Neural crest cell (in vitro differentiated cells): ENCODE data around the gene CCDC7. TPM values are rescaled to one million over a fixed set of nuclear protein-coding genes. Genes with fewer than 3 reads are reported as not detected.

Experiments used
- DNase-seq: peaks from one replicate; pipeline ENCODE4 v3.0.0; 2021; ENCODE audit warnings: low read depth, mixed read lengths, low spot score
- H3K27ac Mint-ChIP-seq: one replicate; pipeline ENCODE4 v1.8.0; 2021; ENCODE audit warnings: mild to moderate bottlenecking, mixed read lengths; ENCODE audit not compliant: unreplicated experiment
- H3K27me3 Mint-ChIP-seq: 2 replicates; pipeline ENCODE4 v1.8.0; 2021; ENCODE audit warnings: low read depth, mild to moderate bottlenecking, mixed read lengths
- H3K36me3 Mint-ChIP-seq: 2 replicates; pipeline ENCODE4 v1.8.0; 2021; ENCODE audit warnings: low read depth, mild to moderate bottlenecking, mixed read lengths
- H3K4me1 Mint-ChIP-seq: 2 replicates; pipeline ENCODE4 v1.8.0; 2021; ENCODE audit warnings: mixed read lengths
- H3K4me3 Mint-ChIP-seq: one replicate; pipeline ENCODE4 v1.8.0; 2021; ENCODE audit warnings: mild to moderate bottlenecking, mixed read lengths
- H3K9me3 Mint-ChIP-seq: 2 replicates; pipeline ENCODE4 v1.8.0; 2021; ENCODE audit warnings: mixed read lengths
- CTCF ChIP-seq: fragments of 200-600 bp; sonication (generic); conservative IDR thresholded peaks from 2 replicates; pipeline ENCODE4 v1.5.0; 2021; ENCODE audit warnings: antibody characterized with exemption, mild to moderate bottlenecking
- total RNA-seq: library from RNA; stranded (reverse); gene quantifications from 2 replicates; pipeline ENCODE4 v1.2.1, GENCODE V29; 2021

Gene CCDC7
- total RNA-seq, 1 donor from 2014 or later, result 5.2 TPM

GRCh38 chr10:32433542-32433941 lies 12.4 kb upstream of the CCDC7 start:
- H3K27me3 Mint-ChIP-seq, result peaks cover 8% of the 10 kb centered on the region
- H3K9me3 Mint-ChIP-seq, result peaks cover 10% of the 10 kb centered on the region
- no peak overlapping the region for H3K27ac Mint-ChIP-seq
- no peak overlapping the region for H3K4me3 Mint-ChIP-seq
- no peaks in the 10 kb centered on the region for H3K36me3 Mint-ChIP-seq
- no peaks in the 10 kb centered on the region for H3K4me1 Mint-ChIP-seq
- no peak for TF ChIP-seq CTCF
- no peak for DNase-seq

GRCh38 chr10:32436215-32436614 lies 9.7 kb upstream of the CCDC7 start:
- H3K4me1 Mint-ChIP-seq, result no peaks in the 10 kb centered on the region
- no peak for TF ChIP-seq CTCF
- no peak overlapping the region for H3K27ac Mint-ChIP-seq
- no peak for DNase-seq
- peaks cover 9% of the 10 kb centered on the region for H3K9me3 Mint-ChIP-seq
- no peak overlapping the region for H3K4me3 Mint-ChIP-seq
- peaks cover 25% of the 10 kb centered on the region for H3K27me3 Mint-ChIP-seq
- no peaks in the 10 kb centered on the region for H3K36me3 Mint-ChIP-seq

GRCh38 chr10:32437334-32437733 lies 8.6 kb upstream of the CCDC7 start:
- TF ChIP-seq CTCF, result no peak
- Mint-ChIP-seq H3K9me3 (peaks cover 7% of the 10 kb centered on the region), H3K4me1 (no peaks in the 10 kb centered on the region), H3K4me3 (no peak overlapping the region), H3K27ac (no peak overlapping the region), H3K36me3 (no peaks in the 10 kb centered on the region), H3K27me3 (peaks cover 28% of the 10 kb centered on the region)
- no peak for DNase-seq

GRCh38 chr10:32445036-32445435 lies 904 bp upstream of the CCDC7 start:
- H3K27ac Mint-ChIP-seq, result no peak overlapping the region
- no peak overlapping the region for H3K4me3 Mint-ChIP-seq

GRCh38 chr10:32446536-32447406 lies 831 bp downstream of the CCDC7 start:
- H3K27me3 Mint-ChIP-seq, result peaks cover 7% of the 10 kb centered on the region
- peak overlapping the region; percentile 87 for H3K27ac Mint-ChIP-seq
- H3K4me1 Mint-ChIP-seq, result peaks cover 17% of the 10 kb centered on the region
- peak overlapping the region; percentile 90 for H3K4me3 Mint-ChIP-seq
- H3K9me3 Mint-ChIP-seq, result peaks cover 4% of the 10 kb centered on the region
- TF ChIP-seq CTCF, result no peak
- DNase-seq, result no peak
- H3K36me3 Mint-ChIP-seq, result no peaks in the 10 kb centered on the region

More at GRCh38 chr10:32445036-32445435, 904 bp upstream of the CCDC7 start:
- Mint-ChIP-seq H3K36me3 (no peaks in the 10 kb centered on the region), H3K4me1 (peaks cover 17% of the 10 kb centered on the region), H3K27me3 (peaks cover 20% of the 10 kb centered on the region), H3K9me3 (peaks cover 4% of the 10 kb centered on the region)
- TF ChIP-seq CTCF, result no peak
- DNase-seq, result no peak
